Islet of Langerhans (tissue), 1 donor: ENCODE measurements around the gene CEP44.
"Not testable (repeated sequence)": the region's sequence is repeated elsewhere in the genome, so short reads cannot be mapped to it uniquely, and the experiment has no call there.

ENCODE experiments used
- FAIRE-seq: peaks from one replicate; lab custom pipeline; 2011; peaks lifted over from hg19 to GRCh38; lab: Jason Lieb, UNC

CEP44 gene

DNA sequence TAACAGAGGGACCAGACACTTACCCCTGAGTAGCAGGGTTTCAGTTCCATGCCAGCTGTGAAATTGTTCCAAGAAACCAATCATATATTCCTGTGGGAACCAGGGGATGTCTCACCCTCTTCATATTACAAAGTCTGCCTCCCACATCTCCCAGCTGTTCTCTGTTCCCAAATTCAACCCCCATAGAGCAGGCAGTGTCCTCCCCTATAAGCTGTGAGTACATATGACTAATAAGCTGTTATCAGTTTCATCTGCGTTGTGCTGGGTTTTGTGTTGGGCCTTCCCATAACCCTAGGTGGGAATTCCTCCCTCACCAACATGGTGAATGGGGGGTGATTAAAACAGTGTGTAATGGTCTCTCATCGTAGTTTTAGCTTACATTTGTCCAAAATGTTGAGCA lies 41.0 kb downstream of the CEP44 start:
- no peak for FAIRE-seq

DNA sequence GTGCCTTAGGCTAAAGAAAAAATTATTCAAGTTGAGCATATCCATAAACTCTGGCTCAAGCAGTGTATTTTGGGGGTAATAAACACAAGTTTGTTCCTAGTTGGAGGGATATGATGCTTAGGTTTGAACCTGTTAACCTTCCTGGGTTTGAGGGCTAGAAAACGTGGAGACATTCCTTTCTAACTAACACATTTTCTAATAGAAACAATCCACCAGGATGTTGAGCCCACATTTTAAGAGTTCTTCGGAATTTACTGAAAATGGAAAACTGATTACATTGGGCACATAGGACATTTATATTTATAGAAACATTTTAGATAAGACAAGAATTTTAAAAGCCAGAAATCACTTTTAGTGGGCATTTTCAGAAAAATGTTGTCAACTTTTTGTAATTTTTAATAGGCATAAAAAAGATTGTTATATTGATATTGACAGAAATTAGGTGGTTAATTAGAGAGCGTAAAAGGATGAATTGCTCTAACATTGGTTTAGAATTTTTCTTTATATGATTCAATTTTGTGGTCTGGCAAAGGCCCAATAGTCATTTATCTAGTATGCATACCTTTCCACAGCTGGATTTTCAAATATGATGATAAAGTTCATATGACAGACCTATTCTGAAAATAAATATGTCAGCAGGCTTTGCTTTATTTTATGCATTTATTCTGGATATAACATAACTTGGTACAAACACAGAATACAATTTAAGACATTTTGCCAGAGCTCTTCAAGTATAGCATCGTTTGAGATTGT lies 49.2 kb downstream of the CEP44 start:
- no peak for FAIRE-seq

DNA sequence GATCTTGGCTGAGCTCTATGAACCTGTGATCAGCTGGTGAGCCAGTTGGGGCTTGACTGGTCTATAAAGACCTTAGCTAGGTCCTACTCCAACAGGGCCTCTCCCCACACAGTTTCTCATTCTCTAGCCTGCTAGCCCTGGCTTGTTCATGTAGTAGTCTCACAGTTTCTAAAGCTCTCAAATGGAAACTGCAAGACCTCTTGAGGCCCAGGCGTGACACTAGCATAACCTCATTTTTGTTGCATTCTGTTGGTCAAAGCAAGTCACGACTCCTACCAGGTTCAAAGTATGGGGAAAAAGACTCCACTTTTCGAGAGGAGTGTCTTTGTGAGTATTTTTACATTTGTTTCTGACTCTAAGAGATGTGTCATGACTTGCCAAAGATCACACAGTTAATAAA lies 50.9 kb downstream of the CEP44 start:
- FAIRE-seq, result no peak

DNA sequence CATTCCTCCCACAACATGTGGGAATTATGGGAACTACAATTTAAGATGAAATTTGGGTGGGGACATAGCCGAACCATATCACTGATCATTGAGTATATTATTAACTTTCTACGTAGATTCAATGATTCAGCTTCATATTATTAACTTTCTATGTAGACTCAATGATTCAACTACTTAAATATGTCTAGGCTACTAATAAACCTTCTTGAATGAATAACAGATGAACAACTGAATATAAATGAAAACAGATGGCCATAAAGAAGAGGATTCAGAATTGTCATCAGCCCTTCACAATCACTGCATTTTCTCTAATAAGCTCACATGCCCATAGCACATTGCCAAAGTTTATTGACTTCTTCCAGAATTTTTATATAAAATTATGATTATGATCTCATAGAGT lies 57.0 kb downstream of the CEP44 start:
- FAIRE-seq, result no peak

DNA sequence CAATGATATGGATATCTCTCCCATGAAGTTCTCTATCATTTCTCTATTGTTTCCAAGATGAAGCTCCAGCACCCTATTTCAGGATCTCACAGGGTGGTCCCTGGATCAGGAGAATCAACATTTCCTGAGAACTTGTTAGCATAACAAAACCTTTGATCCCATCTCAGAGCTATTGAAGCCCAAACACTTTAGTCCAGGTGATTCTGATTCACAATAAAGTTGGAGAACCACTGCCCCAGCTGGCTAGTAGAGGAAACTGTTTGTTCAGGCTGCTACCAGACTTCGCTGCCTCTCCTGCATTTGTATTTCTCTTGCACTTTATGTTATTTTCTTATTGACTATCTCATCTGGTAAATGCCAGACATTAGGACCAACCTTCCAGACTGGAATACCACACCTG lies 65.4 kb downstream of the CEP44 start:
- no peak for FAIRE-seq

DNA sequence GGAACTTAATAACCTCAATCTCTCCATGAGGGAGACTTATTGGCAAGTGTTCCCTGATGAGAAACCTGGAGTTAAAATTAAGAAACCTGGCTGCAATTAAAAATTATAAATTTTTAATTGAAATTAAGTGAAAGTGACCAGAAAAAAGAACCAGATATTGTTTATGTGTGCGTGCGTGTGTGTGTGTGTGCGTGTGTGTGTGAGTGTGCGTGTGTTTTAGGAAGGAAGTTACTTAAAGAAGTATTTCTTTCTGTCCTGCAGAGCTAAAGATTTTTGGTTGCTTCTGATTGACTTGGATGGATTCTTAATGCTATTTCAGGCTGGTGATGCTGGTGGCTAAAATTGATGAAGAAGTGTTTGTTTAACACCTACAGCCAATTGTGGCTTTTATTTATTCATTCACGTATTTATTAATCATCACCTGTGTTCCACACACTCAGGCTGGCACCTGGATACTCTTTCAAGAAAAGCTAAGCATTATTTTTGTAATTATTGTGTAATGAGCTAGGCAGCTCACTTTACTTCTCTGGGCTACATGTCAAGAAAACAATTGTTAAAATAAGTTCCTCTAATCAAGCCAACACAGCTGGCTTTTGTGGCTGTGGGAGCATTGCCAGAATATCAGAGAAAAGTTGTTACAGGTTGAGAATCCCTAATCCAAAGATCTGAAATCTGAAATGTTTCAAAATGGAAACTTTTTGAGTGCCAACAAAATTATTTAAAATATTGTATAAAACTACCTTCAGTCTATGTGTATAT lies 68.5 kb downstream of the CEP44 start:
- no peak for FAIRE-seq

DNA sequence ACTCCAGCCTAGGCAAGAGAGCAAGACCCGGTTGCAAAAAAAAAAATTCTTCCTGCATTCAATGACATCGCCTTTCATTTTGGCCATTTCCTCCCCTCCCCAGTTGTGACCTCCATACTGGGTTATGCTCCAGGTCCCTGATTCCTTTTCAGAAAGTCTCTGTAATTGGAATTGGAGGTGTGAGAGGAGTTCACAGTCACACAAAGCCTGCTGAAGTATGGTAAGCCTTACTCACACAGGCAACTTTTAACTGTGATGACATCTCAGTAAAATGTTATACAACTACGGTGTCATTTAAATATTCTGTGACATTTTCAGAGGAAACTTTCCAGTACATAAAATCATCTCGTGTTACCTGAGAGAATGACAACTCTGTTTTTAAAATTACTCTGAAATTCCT lies 73.6 kb downstream of the CEP44 start:
- no peak for FAIRE-seq

DNA sequence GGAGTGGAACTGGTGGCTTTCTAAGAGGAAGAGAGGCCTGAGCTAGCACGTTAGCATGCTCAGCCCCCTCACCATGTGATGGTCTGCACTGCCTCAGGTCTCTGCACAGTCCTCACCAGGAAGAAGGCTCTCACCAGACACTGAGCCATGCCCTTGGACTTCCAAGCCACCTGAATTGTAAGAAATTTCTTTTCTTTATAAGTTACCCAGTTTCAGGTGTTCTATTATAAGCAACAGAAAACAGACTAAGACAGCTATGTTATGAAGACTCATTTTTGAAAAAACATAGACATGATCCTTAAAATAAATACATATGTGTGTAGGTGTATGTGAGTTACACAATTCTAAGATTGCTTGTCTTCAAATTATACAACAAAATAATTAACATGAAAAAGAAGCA lies 74.7 kb downstream of the CEP44 start:
- no peak for FAIRE-seq

DNA sequence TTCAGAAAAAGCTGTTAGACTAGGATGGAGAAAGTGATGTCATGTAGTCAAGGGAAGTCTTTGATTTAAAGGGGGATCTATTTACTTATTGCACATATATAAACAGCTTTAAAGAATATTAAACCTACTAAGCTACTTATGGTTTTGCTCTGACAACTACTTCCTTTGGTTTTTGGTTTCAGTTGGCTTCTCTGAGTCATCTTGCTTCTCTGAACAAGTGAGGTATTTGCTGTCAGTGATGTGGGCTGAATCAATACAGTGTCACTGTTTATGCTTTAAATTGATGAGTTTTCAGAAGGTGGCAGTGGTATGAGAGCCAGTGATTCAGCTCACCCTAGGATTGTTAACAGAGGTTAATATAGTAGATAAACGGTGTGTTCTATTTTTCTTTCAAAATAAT lies 75.1 kb downstream of the CEP44 start:
- FAIRE-seq, result no peak

DNA sequence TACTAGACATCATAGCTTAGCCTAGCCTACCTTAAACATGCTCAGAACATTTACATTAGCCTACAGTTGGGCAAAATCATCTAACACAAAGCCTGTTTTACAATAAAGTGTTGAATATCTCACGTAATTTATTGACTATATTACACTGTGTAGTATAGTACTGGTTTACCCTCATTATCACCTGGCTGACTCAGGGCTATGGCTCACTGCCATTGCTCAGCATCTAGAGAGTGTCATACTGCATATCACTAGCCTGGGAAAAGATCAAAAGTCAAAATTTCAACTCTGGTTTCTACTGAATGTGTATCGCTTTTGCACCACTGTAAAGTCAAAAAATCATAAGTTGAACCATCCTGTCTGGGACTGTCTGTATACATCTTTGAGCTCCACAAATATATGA lies 78.6 kb downstream of the CEP44 start:
- FAIRE-seq, result no peak

DNA sequence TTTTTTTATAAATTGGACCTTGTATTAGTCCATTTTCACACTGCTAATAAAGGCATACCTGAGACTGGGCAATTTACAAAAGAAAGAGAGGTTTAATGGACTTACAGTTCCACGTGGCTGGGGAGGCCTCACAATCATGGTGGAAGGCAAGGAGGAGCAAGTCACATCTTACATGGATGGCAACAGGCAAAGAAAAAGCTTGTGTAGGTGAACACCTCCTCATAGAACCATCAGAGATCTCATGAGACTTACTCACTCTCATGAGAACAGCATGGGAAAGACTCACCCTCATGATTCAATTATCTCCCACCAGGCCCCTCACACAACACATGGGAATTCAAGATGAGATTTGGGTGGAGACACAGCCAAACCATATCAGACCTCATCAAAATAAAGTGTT lies 80.1 kb downstream of the CEP44 start:
- not testable (repeated sequence) for FAIRE-seq

DNA sequence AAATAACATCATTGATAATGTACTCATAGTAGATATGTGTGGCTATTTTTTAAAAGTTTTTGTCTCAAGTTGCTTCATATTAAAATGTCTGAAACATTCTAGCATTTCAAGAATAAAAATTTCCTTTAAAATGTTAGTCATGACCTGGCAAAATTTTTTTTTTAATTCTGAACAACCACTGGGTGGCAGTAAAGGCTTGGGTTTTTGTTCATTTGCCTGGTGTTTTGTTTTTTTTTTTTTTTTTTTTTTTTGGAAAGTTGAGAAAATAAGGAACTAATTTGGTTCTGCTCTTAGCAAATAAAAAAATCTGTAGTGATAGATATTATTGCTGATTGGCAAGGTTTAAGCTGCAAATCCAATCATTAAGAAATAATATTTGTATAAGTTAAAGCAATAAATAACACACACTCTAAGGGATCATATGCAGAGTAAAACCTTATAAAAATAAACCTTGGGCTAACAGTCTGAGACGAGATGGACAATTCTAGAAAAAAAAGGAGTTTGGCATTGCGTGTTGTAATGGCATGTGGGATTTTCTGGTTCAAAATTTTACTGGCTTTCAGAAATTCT lies 81.4 kb downstream of the CEP44 start:
- peak; percentile 100 for FAIRE-seq

DNA sequence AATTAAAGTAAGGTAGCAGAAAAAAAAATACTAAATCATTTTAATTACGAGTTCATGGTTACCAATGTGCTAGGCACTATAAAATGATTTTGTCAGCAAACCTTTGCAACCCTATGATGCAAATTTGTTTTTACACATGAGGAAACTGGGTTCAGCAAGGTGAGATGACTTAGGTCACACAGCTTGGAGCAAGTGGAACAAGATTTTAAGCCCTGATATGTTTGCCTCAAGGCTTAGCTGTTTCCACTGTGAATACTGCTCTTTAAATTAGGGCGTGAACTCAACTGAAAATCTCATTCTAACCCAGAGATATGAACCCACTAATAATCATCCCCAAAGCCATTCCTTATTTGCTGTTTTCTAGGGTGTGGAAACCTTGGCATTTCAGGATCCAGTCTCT lies 86.3 kb downstream of the CEP44 start:
- FAIRE-seq, result no peak

DNA sequence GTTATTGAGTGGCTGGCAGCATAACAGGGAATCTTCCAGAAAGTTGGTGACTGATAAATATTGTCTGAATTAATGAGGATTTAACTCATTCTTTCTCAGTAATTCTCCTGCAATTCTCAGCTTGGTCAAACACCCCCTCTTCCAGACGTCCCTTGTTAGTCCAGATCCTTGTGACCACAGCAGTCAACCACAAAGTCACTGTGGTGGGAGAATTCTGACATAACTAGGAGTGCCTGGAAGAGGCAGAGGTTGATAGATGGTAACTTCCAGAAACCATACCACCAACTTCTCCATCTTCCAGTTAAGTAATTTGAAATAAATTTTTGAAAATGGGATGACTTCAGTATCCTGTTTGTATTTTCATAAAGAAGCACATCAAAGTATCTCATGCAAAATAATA lies 90.1 kb downstream of the CEP44 start:
- no peak for FAIRE-seq

DNA sequence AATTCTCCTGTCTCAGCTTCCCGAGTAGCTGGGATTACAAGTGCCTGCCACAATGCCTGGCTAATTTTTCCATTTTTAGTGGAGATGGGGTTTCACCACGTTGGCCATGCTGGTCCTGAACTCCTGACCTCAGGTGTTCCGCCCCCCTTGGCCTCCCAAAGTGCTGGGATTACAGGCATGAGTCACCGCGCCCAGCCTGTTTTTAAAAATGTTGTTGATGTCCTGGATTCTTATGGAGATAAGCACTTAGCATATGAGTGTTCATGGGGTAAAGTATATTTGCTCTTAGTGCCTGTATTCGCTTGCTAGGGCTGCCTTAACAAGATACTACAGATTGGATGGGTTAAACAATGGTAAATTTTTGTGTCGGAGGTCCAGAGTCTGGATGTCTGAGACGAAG lies 91.7 kb downstream of the CEP44 start:
- no peak for FAIRE-seq

DNA sequence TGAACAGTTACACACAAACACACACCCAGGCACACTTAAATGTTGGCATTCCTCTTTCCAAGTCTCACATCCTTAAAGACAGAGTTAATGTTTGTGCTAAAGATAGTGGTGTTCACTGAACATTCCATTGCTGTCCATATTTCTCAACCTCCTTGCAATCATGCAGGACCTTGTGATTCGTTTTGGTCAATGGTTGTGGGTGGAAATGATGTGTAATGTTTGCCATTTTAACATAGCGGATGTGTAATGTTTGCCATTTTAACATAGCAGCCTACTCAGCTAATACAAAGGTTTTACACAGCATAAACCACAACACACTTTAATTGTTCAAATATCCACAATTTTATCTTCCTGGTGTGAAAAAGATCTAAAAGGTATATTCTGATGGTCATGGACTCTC lies 93.9 kb downstream of the CEP44 start:
- FAIRE-seq, result no peak

DNA sequence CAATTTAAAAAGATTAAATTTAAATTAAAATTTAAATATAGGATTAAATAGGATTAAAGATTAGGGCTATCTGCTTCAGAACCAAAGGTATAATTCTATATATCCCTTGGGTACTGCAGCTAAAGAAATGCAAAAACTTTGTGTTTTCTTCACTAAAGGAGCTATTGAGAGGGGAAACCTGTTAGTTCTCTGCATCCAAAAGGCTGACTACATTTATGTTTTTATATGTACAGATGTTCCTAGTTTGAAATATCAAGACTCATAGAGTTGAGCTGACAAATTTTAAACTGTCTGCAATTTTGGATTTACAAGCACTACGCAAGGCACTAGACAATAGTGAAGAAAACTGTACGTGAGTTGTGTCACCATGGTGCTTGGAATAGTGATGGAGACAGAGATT lies 95.2 kb downstream of the CEP44 start:
- FAIRE-seq, result no peak

DNA sequence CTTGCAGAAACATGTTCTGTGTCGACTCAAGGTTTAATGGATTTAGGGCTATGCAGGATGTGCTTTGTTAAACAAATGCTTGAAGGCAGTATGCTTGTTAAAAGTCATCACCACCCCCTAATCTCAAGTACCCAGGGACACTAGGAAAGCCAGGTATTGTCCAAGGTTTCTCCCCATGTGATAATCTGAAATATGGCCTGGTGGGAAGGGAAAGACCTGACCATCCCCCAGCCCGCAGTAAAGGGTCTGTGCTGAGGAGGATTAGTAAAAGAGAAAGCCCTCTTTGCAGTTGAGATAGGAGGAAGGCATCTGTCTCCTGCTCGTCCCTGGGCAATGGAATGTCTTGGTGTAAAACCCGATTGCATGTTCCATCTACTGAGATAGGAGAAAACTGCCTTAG lies 96.5 kb downstream of the CEP44 start:
- FAIRE-seq, result not testable (repeated sequence)

DNA sequence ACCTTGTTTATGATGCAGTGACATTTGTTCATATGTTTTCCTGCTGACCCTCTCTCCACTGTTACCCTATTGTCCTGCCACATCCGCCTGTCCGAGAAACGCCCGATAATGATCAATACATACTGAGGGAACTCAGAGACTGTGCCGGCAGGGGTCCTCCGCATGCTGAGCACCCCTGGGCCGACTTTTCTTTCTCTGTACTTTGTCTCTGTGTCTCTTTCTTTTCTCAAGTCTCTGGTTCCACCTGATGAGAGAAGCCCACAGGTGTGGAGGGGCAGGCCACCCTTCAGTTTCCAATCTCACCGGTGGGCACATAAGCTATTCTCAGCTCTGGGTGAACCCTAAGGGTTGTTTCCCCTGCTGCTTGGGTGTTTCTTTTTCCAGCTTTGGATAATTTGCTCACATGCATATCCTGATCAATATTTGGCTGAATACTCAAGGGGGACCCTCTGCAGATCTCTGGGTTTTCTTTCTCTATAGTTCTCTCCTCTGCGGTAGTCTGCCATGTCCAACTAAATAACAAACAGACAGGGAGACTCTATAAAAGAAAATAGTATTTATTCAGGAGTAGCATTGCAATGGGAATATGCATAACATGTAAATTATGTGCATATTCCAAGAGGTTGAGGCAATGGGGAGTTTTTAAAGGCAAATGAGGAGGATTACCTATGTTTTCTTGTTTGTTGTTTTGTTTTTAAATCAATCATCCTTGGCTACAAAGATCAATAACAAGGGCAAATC lies 97.2 kb downstream of the CEP44 start:
- no peak for FAIRE-seq

DNA sequence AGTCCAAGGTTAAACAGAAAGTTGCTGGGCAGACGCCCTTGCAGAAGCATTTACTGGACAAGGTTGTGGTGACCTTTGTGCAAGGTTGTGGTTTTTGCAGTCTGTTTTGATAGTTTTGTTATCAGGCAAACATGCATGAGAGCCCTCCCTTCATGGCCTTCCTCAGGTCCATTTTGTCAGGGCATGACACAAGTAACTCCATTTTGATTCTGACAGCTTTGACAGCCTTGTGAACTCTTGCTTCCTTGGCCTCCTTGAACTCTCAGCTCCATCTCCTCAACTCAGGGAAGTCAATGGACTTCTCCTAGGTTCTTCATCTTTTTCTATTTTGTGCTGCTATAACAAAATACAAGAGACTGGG lies 97.7 kb downstream of the CEP44 start:
- no peak for FAIRE-seq
